GM19467 (cell line): ENCODE results near the gene HIRIP3.
"Not testable (repeated sequence)": the region's sequence is repeated elsewhere in the genome, so short reads cannot be mapped to it uniquely, and the experiment has no call there.

Experiments
- ATAC-seq: cut with Tn5 transposase; IDR thresholded peaks from one replicate; pipeline ENCODE4 v1.9.1; 2021; ENCODE audit warnings: mild to moderate bottlenecking, moderate library complexity; ENCODE audit not compliant: unreplicated experiment

HIRIP3 gene

GRCh38 chr16:29961479-29962343 is 33.7 kb downstream of the HIRIP3 start, which contains the start of gene TMEM219:
Gene TMEM219, plus strand, starts transcription at chr16:29962079. Its CDS starts 1,065 bp downstream, at chr16:29963144.
- ATAC-seq, result peak; percentile 81

DNA sequence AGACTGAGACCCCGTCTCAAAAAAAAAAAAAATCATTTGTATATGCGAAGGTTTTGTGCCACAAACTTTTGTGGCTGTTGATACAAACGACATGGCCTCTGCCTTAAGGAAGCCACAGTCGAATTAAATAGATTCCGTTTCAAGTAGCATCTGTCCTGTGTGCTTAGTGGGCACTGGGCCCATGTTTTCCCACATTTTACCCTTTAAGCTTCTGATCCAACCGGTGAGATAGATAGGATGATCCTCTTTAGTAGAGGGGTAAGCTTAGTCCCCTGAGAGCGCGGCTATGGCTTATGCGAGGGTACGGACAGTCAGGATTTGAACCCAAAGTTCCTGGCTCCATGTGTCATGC is 34.3 kb downstream of the HIRIP3 start:
- ATAC-seq, result no peak

GRCh38 chr16:29959821-29960220 is 35.6 kb downstream of the HIRIP3 start:
- not testable (repeated sequence) for ATAC-seq

- no peak for ATAC-seq
Observed at GRCh38 chr16:29959293-29959692, 36.1 kb downstream of the HIRIP3 start.

DNA sequence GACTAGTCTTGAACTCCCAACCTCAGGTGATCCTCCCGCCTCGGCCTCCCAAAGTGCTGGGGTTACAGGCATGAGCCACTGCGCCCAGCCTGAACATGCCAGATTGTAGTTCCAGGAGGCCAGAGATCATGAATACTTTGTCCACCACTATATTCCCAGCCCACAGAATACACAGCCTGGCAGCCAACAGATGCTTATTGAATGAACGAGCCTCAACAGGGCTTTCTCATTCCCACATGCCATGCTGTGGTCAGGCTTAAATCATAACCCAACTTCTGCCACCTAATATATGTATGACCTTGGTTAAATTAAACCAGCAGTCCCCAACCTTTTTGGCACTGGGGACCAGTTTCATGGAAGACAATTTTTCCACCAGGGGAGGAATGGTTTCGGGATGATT is 36.7 kb downstream of the HIRIP3 start:
- ATAC-seq, result no peak

DNA sequence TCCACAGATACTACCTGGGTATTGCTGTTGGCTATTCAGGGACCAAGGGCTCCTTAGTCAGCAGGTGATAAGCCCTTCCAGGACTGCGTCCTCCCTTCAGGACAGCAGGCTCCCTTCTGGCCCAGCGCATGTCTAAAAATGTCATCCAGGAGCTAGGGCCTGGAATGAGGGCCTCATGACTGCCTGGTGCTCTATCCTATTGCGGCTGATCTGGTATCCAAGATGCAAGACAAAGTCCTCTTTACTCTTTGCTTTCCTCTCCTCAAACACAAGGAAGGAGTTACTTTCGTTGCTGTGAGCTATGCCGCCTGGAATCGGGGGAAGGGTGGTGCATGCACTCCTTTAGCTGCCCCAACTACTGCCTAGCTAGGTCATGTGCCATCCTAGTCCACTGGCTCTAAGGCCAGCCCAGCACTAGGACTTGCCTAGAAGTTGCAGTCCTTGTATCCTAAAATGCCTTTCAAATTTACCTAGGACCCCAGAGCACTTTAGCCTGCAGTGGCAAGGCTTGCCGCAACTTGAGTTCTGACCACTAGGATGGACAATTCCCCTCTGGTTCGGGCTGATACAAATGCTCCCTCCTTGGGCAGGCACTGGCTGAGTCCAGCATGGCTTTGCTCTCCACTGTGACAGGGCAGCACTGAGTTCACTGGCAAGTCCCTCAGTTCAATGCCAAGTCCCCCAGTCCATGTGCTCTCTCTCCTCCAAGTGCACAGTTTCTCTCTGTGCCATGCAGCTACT is 43.6 kb downstream of the HIRIP3 start:
- ATAC-seq, result no peak

GRCh38 chr16:29950806-29951461 is 44.5 kb downstream of the HIRIP3 start:
- ATAC-seq, result no peak

- no peak for ATAC-seq
Observed at GRCh38 chr16:29947897-29948296, 47.5 kb downstream of the HIRIP3 start.

- no peak for ATAC-seq
Observed at GRCh38 chr16:29943846-29944799, 51.3 kb downstream of the HIRIP3 start.
